Glomerular endothelial cell (primary cell): ENCODE results near the gene RPL22L1. TPM values are rescaled to one million over a fixed set of nuclear protein-coding genes. Genes with fewer than 3 reads are reported as not detected.
"Not testable (repeated sequence)": the region's sequence is repeated elsewhere in the genome, so short reads cannot be mapped to it uniquely, and the experiment has no call there.

Experiments used
- DNase-seq: peaks from one replicate; pipeline ENCODE4 v3.0.0-alpha.2; 2011; ENCODE audit warnings: low read depth, low spot score; ENCODE audit errors: extremely low read depth
- total RNA-seq: library from RNA; depleted of rRNA; stranded (reverse); fragments of >200 nt; gene quantifications from 2 replicates; pipeline ENCODE4 v1.2.3, GENCODE V29; 2015

The RPL22L1 gene
- total RNA-seq, 1 donor from 2014 or later = 145 TPM

DNA sequence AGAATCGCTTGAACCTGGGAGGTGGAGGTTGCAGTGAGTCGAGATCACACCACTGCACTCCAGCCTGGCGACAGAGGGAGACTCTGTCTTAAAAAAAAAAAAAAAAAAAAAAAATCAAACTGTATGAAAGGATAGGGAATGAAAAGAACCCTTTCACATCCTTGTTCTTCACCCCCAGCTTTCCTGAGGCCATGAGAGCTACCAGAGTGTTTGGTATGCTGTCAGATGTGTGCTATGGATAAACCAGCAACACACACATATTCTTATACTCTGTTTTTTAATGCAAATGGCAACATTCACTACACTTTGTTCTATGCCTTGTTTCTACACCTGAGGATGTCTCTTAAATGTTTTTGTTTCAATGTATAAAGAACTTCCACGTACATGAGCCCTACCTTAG lies 33.5 kb downstream of the RPL22L1 start:
- DNase-seq = no peak

DNA sequence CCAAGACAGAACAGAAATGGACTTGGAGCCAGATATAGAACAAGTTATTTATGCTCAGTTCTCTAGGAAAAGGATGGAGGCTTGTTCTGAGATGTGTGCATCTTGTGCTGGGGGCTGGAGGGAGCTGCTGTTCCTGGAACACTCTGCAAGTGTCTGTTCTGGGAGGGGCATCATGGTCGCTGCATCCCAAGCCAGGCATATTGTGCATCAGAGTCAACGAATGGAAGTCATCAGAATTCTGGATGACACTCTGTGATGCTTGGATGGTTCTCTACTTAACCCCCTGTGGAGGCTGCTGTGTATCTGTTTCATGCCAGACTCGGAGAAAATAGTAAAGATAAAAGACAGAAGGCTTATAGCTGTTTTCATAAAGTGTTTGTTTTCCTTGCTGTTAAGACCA lies 34.7 kb downstream of the RPL22L1 start:
- DNase-seq = no peak

DNA sequence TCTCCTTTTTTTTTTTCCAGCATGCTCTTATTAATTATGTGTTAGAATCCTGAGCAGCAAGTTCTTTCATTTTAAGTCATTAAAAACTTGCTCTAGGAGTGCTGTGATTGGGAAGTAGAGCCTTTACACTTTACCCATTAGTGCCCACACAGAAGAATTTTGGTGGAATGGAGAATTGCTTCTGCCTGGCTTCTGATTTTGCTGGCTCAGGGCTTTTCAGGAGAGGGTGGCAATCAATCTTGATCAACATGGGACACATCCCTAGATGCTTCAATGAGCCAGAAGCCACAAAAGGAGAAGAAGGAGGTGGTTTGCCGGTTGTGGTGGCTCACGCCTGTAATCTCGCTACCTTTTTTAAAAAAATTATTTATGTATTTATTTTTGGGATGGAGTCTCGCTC lies 39.4 kb downstream of the RPL22L1 start:
- DNase-seq = no peak

DNA sequence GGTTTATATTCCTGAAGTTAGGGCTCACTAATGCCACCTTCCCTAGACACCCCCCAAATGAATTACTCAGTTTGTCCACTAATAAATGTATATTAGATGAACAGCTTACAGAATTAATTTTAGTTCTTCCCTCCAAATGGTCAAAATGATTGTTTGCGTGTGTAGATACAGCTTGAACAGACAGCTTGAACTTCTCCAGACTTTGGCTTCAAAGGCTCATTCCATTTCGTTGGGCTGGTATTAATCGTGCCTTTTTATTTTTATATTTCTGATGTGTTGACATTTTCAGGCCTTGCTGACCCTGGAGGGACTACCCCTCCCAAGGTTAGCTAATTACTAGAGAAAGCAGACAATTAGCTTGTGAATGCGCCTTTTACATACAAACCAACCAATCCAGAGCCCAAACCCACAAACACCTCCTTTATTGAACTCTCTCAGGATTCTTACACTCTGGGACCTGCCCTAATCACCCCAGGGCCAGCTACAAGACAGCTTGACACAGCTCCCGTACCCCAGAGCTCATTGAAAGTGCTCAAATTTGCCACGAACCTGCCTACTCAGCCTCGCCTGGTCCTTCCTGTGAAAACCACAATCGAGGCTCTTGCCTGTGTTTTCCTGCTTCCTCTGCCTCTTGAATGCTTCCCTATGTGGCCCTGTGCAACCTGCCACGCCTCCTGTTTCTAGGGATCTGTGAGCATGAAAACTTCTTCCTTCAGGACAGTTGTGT lies 40.3 kb downstream of the RPL22L1 start:
- DNase-seq = no peak

DNA sequence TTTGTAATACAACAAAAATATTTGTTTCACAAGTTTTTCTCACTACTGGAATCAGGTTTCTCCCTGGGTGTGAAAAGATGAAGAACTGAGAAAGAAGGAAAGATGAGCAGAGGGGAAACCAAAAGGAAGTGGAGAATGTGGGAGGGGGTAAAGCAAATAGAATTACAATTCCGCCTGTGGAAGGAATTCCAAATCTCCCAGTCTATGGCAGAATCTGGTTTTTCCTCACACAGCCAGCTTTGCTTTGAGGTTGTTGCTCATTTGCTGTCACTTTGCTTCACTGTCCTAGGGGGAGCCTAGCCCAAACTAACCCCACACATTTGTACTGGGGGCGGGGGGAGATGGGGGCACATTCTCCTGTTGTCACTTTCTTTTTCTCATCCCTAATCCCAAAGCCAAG lies 43.9 kb downstream of the RPL22L1 start:
- no peak for DNase-seq

DNA sequence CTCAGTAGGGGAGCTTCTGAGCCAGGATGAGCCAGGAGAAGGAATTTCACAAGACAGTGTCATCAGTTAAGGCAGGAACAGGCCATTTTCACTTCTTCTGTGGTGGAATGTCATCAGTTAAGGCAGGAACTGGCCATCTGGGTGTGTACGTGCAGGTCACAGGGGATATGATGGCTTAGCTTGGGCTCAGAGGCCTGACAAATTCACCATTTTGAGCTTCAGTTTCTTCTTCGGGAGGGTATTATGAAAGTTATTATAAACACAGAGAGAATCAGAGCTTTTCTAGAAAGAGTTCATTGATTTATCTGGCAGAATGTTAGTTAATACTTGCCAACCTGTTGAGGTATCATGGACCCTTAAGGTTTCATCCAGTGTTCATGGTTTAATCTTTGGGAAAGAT lies 46.4 kb downstream of the RPL22L1 start:
- DNase-seq = not testable (repeated sequence)

DNA sequence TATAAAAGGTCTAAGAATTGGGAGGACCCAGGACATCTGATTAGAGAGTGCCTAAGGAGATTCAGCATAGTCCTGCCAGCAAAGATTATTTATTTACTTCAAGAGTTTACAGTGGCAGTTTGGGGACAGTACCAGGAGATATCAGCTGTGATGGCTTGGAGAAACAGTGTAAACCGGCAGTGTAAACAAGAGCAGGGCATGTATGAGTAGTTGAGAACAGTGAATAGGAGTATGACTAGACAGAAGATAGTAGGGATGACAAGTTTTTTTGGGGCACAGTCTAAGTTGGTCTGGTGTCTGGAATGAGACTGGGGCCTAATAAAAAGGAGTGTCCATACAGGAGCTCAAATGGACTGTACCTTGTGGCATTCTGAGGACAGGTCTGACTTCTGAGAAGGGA lies 51.7 kb downstream of the RPL22L1 start:
- DNase-seq = not testable (repeated sequence)

DNA sequence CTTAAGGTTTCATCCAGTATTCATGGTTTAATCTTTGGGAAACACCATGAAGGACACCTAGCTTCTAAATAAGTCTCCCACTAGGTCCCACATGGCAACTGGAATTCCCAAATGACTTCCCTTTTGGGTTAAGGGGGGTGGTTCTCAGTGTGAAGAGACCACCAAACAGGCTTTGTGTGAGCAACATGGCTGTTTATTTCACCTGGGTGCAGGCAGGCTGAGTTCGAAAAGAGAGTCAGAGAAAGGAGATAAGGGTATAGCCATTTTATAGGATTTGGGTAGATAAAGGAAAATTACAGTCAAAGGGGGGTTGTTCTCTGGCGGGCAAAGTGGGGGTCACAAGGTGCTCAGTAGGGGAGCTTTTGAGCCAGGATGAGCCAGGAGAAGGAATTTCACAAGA lies 52.5 kb downstream of the RPL22L1 start:
- DNase-seq = not testable (repeated sequence)

DNA sequence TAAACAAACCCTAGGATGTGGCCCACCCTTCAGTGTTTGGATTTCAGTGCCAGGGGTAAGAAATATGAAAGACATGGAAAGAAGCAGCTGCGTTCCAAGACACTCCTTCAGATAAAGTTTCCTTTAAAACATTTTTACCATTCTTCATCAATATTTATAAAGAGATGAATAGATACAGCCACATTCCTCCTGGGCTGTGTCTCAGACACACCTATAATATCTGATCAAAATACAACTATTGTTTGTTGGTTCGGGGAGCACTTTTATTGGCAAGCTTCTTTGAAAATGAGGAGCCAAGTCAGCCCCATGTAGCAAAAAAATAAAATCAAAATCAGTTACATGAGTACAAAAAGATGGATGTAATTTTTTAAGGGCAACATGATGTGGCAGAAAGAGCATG lies 53.2 kb downstream of the RPL22L1 start:
- DNase-seq = no peak

DNA sequence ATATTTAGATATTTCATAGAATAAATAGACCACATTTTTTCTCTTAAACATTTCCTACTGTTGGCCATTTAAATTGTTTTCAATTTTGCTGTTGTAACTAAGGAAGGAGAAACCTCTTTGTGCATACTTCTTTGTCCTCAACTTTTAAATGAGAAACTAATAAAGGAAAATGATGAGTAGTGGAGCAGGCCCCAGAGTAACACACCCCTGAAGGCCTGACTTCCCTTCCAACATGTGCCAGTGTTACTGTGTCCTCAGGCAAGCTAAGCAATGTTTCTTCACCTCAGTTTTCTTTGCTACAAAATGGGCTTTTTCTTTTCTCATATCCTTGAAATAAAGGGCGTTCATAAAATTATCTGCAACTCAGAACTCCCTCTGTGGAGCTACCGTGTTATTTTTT lies 53.7 kb downstream of the RPL22L1 start:
- no peak for DNase-seq

DNA sequence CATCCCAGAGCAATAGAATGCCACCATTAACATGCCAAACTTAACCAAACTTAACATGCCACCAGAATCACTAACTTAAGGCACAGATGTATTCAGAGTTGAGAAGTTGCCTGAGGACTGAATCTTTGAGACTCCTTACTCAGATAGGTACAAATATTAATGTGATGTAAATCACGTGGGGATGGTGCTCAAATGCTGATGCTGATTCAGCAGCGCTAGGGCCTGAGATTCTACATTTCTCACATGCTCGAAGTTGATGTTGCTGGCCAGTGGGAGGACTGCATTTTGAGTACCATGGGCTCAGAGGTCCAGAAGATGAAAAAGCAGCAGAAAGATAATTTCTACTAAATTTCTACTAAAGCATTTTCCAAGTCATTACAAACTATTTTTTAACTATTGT lies 54.1 kb downstream of the RPL22L1 start:
- DNase-seq = no peak

DNA sequence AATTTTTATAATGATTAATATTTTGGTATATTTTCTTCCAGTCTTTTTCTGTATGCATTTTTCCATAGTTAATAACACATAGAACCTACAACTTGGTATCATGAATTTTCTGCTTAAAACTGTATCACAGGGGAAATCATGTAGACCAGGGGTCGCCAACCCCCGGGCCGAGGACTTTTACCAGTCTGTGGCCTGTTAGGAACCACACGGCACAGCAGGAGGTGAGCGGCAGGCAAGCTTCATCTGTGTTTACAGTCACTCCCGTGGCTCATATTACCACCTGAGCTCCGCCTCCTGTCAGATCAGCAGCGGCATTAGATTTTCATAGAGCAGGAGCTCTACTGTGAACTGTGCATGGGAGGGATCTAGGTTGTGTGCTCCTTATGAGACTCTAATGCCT lies 54.7 kb downstream of the RPL22L1 start:
- DNase-seq = no peak

Other genes with a start within 250 kb of the RPL22L1 start
- gene EIF5A2, start 38.4 kb upstream of the RPL22L1 start, total RNA-seq = 7.5 and 7.6 TPM in 2 replicates
- gene SLC2A2, start 156.5 kb upstream of the RPL22L1 start, total RNA-seq = not detected in 2 replicates